Uterus (tissue), 2 donors: Measurements from ENCODE around the gene TRAPPC13.

Experiments used
- POLR2A ChIP-seq, 2 donors: fragments of 450-650 bp; IDR thresholded peaks; one replicate each; pipeline ENCODE4 v1.6.1; 2016; ENCODE audit warnings: antibody characterized with exemption in 2 of 2, mild to moderate bottlenecking in 1 of 2, moderate library complexity in 1 of 2
- TF ChIP-seq, protein P1 (sequence below), 4 experiments: fragments of 200-600 bp in 2 of 4; fragments of 450-650 bp in 2 of 4; sonication (generic) in 2 of 4; IDR thresholded peaks; one replicate each; pipeline ENCODE4 v1.5.1; 2016 to 2019; ENCODE audit warnings: antibody characterized with exemption in 4 of 4, mild to moderate bottlenecking in 2 of 4, moderate library complexity in 1 of 4

DNA sequence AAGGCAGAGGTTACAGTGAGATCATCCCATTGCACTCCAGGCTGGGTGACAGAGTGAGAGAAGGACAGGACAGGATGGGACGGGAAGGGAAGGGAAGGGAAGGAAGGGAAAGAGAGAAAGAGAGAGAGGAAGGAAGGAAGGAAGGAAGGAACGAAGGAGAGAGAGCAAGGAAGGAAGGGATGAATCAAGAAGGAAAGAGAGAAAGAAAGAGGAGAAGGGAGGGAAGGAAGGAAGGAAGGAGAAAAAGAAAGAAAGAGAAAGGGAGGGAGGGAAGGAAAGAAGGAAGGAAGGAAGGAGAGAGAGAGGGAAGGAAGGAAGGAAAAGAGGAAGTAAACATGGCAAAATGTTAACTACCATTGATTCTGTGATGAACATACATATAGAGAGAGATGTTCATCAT, 68.3 kb downstream of the TRAPPC13 start:
- TF ChIP-seq POLR2A (IDR thresholded peaks at IDR 0.05): no peak
- TF ChIP-seq, protein P1, sequence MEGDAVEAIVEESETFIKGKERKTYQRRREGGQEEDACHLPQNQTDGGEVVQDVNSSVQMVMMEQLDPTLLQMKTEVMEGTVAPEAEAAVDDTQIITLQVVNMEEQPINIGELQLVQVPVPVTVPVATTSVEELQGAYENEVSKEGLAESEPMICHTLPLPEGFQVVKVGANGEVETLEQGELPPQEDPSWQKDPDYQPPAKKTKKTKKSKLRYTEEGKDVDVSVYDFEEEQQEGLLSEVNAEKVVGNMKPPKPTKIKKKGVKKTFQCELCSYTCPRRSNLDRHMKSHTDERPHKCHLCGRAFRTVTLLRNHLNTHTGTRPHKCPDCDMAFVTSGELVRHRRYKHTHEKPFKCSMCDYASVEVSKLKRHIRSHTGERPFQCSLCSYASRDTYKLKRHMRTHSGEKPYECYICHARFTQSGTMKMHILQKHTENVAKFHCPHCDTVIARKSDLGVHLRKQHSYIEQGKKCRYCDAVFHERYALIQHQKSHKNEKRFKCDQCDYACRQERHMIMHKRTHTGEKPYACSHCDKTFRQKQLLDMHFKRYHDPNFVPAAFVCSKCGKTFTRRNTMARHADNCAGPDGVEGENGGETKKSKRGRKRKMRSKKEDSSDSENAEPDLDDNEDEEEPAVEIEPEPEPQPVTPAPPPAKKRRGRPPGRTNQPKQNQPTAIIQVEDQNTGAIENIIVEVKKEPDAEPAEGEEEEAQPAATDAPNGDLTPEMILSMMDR (IDR thresholded peaks at IDR 0.05): no peak
